Spleen (tissue), 11 donors: ENCODE measurements around the gene AP5M1. TPM values are rescaled to one million over a fixed set of nuclear protein-coding genes. Genes with fewer than 3 reads are reported as not detected.
"Not testable (repeated sequence)": the region's sequence is repeated elsewhere in the genome, so short reads cannot be mapped to it uniquely, and the experiment has no call there.

Experiments
- DNase-seq: peaks from one replicate; pipeline ENCODE4 v3.0.0-alpha.2; 2020
- H3K27ac ChIP-seq, 8 donors: fragments of 200-600 bp; sonication (generic) in 7 of 8; 1 replicate in 4 of 8; 2 replicates in 4 of 8; pipeline versions ENCODE4 v1.5.0 to v1.8.0; 2016 to 2021; ENCODE audit warnings: inconsistent platforms in 4 of 8, mild to moderate bottlenecking in 4 of 8, moderate library complexity in 1 of 8
- H3K27me3 ChIP-seq, 7 donors: fragments of 200-600 bp; sonication (generic) in 6 of 7; replicated peaks in 1 of 7; 1 replicate in 4 of 7; 2 replicates in 3 of 7; pipeline versions ENCODE4 v1.5.0 to v1.8.0; 2016 to 2021; ENCODE audit warnings: inconsistent platforms in 3 of 7, mild to moderate bottlenecking in 1 of 7
- H3K36me3 ChIP-seq, 6 donors: fragments of 200-600 bp; sonication (generic) in 5 of 6; 1 replicate in 4 of 6; 2 replicates in 2 of 6; pipeline versions ENCODE4 v1.5.0 to v1.8.0; 2016 to 2021; ENCODE audit warnings: inconsistent platforms in 2 of 6
- H3K4me1 ChIP-seq, 6 donors: fragments of 200-600 bp; sonication (generic) in 5 of 6; 1 replicate in 3 of 6; 2 replicates in 3 of 6; pipeline versions ENCODE4 v1.5.0 to v1.8.0; 2016 to 2021; ENCODE audit warnings: inconsistent platforms in 3 of 6
- H3K4me3 ChIP-seq, 8 donors: fragments of 200-600 bp; sonication (generic) in 7 of 8; 1 replicate in 4 of 8; 2 replicates in 4 of 8; pipeline versions ENCODE4 v1.5.0 to v1.8.0; 2016 to 2021; ENCODE audit warnings: inconsistent platforms in 4 of 8, mild to moderate bottlenecking in 4 of 8, moderate library complexity in 2 of 8
- H3K9me3 ChIP-seq, 8 donors: fragments of 200-600 bp; sonication (generic) in 7 of 8; 1 replicate in 4 of 8; 2 replicates in 4 of 8; pipeline versions ENCODE4 v1.5.0 to v1.8.0; 2016 to 2021; ENCODE audit warnings: inconsistent platforms in 4 of 8
- POLR2A ChIP-seq, 3 donors: fragments of 450-650 bp; IDR thresholded peaks; one replicate each; pipeline ENCODE4 v1.5.1; 2017; ENCODE audit warnings: antibody characterized with exemption in 3 of 3, mild to moderate bottlenecking in 1 of 3
- POLR2AphosphoS5 ChIP-seq, 3 donors: sonication (generic); formaldehyde crosslinking; IDR thresholded peaks; one replicate each; pipeline ENCODE4 v1.5.1; 2017; ENCODE audit warnings: antibody characterized with exemption in 3 of 3
- WGBS, 5 donors: extraction: QIAGEN DNeasy Blood & Tissue Kit in 3 of 5; methylation state at CpG; one replicate each; pipeline versions ENCODE4 v1.1.5 to v1.1.7; 2013 to 2018; 5-methylcytosine and 5-hydroxymethylcytosine counted together
- intact Hi-C: fragments of 100-400 bp; cut with DNase I; formaldehyde crosslinking; loops from one replicate; pipeline ENCODE4 v1.15.0; 2023; ENCODE audit warnings: low total_unique reads
- polyA plus RNA-seq, 3 donors: library from polyadenylated mRNA; stranded (reverse); fragments of 200-250 nt; gene quantifications; one replicate each; pipeline ENCODE4 v1.2.1, GENCODE V29; 2013
- total RNA-seq, 7 donors: library from RNA; depleted of rRNA in 3 of 7; stranded (reverse); fragments of >200 nt in 3 of 7; fragmentation: NEBNext Ultra II Directional in 4 of 7; extraction: Animal tissue kit (Norgen Biotek cat#: 25700) in 4 of 7; gene quantifications; one replicate each; pipeline versions ENCODE4 v1.1.0 to v1.2.1, GENCODE V29; 2016 to 2021
- TF ChIP-seq, protein P1 (sequence below), 11 experiments: fragments of 200-600 bp in 7 of 11; fragments of 450-650 bp in 4 of 11; sonication (generic) in 4 of 11; IDR thresholded peaks in 8 of 11; conservative IDR thresholded peaks in 3 of 11; 1 replicate in 7 of 11; 2 replicates in 4 of 11; pipeline versions ENCODE4 v1.4.0 to v1.8.0; 2016 to 2021; ENCODE audit warnings: antibody characterized with exemption in 11 of 11, inconsistent platforms in 4 of 11, mild to moderate bottlenecking in 1 of 11
- donor health status: healthy with polysubstance abuse.
- donor health status: DM: no; HTN: no; CAD: no; lungs with moderate emphysema.
- donor health status: DM: no; HTN: no; CAD: no.
- donor health status: Bipolar disorder and iron deficiency.
- donor health status: healthy.
- donor health status: DM: no; HTN: no; CAD: no.
- donor health status: DM: yes; HTN: yes; CAD: no.

The AP5M1 gene
- total and polyA plus RNA-seq, 10 donors: 6.1 to 47.9 (median 39.9) TPM

DNA sequence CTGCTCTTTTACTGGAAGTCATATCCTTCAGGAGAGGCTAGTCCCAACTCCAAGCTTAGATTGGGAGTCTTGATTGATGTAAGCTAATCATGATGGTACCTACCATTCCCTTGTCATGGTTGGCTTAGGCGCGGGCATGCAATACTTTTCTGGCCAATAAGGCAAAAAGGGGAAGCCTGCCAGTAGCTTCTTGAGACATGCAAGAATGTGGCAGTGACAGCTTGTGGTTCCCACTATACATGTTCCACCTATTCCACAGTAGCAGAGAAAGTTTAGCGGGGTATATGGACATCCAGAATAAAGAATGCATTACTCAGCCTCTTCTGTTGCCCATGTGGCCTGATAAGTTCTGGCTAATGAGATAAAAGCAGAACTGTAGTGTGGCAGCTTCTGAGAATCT, 55.0 kb downstream of the AP5M1 start:
- no peaks in the 10 kb centered on the region for H3K36me3 ChIP-seq
- H3K27ac ChIP-seq: no peak overlapping the region
- H3K27me3 ChIP-seq: peaks cover 0 to 31% (median 0%) of the 10 kb centered on the region in 7 donors
- H3K4me3 ChIP-seq: no peak overlapping the region
- TF ChIP-seq, protein P1, sequence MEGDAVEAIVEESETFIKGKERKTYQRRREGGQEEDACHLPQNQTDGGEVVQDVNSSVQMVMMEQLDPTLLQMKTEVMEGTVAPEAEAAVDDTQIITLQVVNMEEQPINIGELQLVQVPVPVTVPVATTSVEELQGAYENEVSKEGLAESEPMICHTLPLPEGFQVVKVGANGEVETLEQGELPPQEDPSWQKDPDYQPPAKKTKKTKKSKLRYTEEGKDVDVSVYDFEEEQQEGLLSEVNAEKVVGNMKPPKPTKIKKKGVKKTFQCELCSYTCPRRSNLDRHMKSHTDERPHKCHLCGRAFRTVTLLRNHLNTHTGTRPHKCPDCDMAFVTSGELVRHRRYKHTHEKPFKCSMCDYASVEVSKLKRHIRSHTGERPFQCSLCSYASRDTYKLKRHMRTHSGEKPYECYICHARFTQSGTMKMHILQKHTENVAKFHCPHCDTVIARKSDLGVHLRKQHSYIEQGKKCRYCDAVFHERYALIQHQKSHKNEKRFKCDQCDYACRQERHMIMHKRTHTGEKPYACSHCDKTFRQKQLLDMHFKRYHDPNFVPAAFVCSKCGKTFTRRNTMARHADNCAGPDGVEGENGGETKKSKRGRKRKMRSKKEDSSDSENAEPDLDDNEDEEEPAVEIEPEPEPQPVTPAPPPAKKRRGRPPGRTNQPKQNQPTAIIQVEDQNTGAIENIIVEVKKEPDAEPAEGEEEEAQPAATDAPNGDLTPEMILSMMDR (IDR thresholded peaks at IDR 0.05 in 8 of 11, conservative IDR thresholded peaks at IDR 0.05 in 3 of 11): no peak
- no peak for TF ChIP-seq POLR2AphosphoS5 (IDR thresholded peaks at IDR 0.05)
- H3K4me1 ChIP-seq: no peaks in the 10 kb centered on the region
- H3K9me3 ChIP-seq: no peaks in the 10 kb centered on the region
- WGBS, 5 donors: 91 to 95% (median 94%) methylated on average over 3 of the region's 3 CpGs
- DNase-seq: no peak
- intact Hi-C loops: no loop called here

DNA sequence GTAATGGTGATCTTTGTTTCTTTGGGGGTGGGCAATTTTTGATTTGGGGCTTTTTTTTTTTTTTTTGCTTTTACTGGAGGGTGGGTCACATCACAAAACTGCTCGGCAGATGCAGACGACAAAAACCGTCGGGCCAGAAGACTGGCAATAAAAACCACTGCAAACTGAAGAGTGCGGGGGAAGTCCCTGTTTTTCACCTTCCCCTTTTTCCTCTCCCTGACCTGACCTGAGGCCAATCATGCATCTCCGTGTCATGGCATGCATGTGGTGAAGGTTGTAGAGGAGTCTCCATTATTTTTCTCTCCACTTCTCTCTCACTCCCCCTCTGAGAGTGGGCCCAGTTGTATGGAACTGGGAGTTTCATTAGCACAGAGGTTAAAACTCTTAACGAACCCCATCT, 57.5 kb downstream of the AP5M1 start:
- H3K4me3 ChIP-seq: no peak overlapping the region
- H3K27me3 ChIP-seq: peaks cover 0 to 7% (median 0%) of the 10 kb centered on the region in 7 donors
- intact Hi-C loops: no loop called here
- TF ChIP-seq, protein P1 (IDR thresholded peaks at IDR 0.05 in 8 of 11, conservative IDR thresholded peaks at IDR 0.05 in 3 of 11): no peak
- 58 to 72% (median 62%) methylated on average over 7 of the region's 7 CpGs for WGBS, 5 donors
- no peaks in the 10 kb centered on the region for H3K4me1 ChIP-seq
- no peaks in the 10 kb centered on the region for H3K36me3 ChIP-seq
- peaks cover 0 to 5% (median under 1%) of the 10 kb centered on the region in 8 donors for H3K9me3 ChIP-seq
- no peak for DNase-seq
- no peak overlapping the region for H3K27ac ChIP-seq

DNA sequence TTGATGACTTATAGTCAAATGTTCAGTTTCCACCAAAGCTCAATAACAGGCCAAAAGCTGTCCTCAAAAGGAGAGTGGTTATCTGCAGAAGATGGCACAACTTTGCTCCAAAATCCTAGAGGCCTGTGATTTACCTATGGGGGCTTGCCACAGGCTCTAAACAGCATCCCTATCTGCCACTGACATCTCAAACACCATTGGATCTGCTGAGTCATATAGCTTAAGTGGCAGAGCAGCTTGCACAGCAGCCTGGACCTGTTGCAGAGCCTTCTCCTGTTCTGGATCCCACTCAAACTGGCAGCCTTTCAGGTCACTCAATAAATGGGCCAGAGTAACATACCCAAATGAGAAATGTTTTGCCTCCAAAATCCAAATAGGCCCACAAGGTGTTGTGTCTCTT, 61.1 kb downstream of the AP5M1 start:
- no peak for DNase-seq
- H3K9me3 ChIP-seq: peaks cover 0 to 30% (median 11%) of the 10 kb centered on the region in 8 donors
- H3K4me3 ChIP-seq: no peak overlapping the region
- H3K27me3 ChIP-seq: no peaks in the 10 kb centered on the region
- no peak for TF ChIP-seq POLR2AphosphoS5 (IDR thresholded peaks at IDR 0.05)
- TF ChIP-seq POLR2A (IDR thresholded peaks at IDR 0.05): no peak
- TF ChIP-seq, protein P1 (IDR thresholded peaks at IDR 0.05 in 8 of 11, conservative IDR thresholded peaks at IDR 0.05 in 3 of 11): no peak
- H3K4me1 ChIP-seq: no peaks in the 10 kb centered on the region
- no peaks in the 10 kb centered on the region for H3K36me3 ChIP-seq
- H3K27ac ChIP-seq: no peak overlapping the region
- intact Hi-C loops: no loop called here

DNA sequence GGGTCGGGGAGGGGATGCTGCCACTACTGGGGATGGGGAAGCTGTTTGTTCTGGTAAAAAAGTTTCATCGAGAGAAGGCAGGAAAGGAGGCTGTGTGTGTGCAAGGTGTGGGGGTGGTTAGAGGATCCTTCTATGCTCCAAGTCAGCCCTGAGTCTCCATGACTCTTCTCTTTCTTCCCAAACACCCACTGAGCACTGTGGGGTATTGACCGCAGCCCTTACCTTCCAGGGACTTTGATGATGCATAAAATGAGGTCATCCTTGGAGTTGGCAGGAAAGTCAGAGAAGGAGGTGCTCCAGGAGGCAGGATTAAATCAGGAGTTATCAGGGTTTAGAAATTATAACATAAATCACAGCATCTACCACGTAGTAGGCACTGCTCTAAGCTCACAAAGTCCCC, 63.7 kb downstream of the AP5M1 start:
- H3K4me1 ChIP-seq, DNase-seq, H3K36me3 ChIP-seq, H3K4me3 ChIP-seq, H3K27ac ChIP-seq, H3K27me3 ChIP-seq, intact Hi-C loops: not testable (repeated sequence)
- peaks cover 7 to 56% (median 35%) of the 10 kb centered on the region in 8 donors for H3K9me3 ChIP-seq
- 80 to 98% (median 88%) methylated on average over 3 to 4 of the region's 4 CpGs for WGBS, 5 donors

DNA sequence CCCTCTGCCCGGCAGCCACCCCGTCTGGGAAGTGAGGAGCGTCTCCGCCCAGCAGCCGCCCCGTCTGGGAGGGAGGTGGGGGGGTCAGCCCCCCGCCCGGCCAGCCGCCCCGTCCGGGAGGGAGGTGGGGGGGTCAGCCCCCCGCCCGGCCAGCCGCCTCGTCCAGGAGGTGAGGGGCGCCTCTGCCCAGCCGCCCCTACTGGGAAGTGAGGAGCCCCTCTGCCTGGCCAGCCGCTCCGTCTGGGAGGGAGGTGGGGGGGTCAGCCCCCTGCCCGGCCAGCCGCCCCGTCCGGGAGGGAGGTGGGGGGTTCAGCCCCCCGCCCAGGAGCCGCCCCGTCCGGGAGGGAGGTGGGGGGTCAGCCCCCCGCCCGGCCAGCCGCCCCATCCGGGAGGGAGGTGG, 65.0 kb downstream of the AP5M1 start:
- DNase-seq, H3K27ac ChIP-seq, H3K4me3 ChIP-seq, intact Hi-C loops, H3K27me3 ChIP-seq, H3K4me1 ChIP-seq, H3K36me3 ChIP-seq: not testable (repeated sequence)
- 82 to 91% (median 89%) methylated on average over 6 to 27 of the region's 31 CpGs; no CpG with 5 or more reads in 2 of the 5 donors for WGBS, 5 donors
- H3K9me3 ChIP-seq: peaks cover 7 to 61% (median 37%) of the 10 kb centered on the region in 8 donors

DNA sequence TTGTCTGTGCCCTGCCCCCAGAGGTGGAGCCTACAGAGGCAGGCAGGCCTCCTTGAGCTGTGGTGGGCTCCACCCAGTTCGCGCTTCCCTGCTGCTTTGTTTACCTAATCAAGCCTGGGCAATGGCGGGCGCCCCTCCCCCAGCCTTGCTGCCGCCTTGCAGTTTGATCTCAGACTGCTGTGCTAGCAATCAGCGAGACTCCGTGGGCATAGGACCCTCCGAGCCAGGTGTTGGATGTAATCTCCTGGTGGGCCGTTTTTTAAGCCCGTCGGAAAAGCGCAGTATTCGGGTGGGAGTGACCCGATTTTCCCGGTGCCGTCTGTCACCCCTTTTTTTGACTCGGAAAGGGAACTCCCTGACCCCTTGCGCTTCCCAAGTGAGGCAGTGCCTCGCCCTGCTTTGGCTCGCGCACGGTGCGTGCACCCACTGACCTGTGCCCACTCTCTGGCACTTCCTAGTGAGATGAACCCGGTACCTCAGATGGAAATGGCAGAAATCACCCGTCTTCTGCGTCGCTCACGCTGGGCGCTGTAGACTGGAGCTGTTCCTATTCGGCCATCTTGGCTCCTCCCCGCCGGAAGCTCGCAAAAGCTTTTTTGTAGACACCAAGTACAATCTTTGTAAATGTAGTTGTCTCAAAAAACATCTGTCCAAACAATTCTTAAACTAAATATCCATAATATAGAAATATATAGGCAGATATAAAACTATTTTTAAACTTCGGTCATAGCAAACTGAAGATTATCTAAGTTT, 75.0 kb downstream of the AP5M1 start:
- peaks cover 0 to 14% (median 0%) of the 10 kb centered on the region in 7 donors for H3K27me3 ChIP-seq
- H3K9me3 ChIP-seq, DNase-seq, intact Hi-C loops, H3K27ac ChIP-seq, H3K4me3 ChIP-seq, H3K36me3 ChIP-seq, H3K4me1 ChIP-seq: not testable (repeated sequence)
- 76 to 83% (median 80%) methylated on average over 26 to 34 of the region's 34 CpGs for WGBS, 5 donors
